Fibroblast of the aortic adventitia (primary cell): ENCODE measurements around the gene NOSIP. TPM values are rescaled to one million over a fixed set of nuclear protein-coding genes. Genes with fewer than 3 reads are reported as not detected.

Source experiments
- DNase-seq: peaks from one replicate; pipeline ENCODE4 v3.0.0-alpha.2; 2010; ENCODE audit warnings: low read depth
- H3K4me3 ChIP-seq: 2 replicates; pipeline ENCODE4 v1.5.1; 2011; ENCODE audit warnings: low read depth, mild to moderate bottlenecking, control low read depth, low read length, moderate library complexity
- total RNA-seq: library from RNA; depleted of rRNA; stranded (reverse); fragments of >200 nt; gene quantifications from 2 replicates; pipeline ENCODE4 v1.2.3, GENCODE V29; 2012; ENCODE audit warnings: low replicate concordance
- TF ChIP-seq, protein P1 (sequence below): IDR thresholded peaks from 2 replicates; pipeline ENCODE4 v1.5.1; 2011; ENCODE audit warnings: mild to moderate bottlenecking, low read length, control low read depth, inconsistent platforms; ENCODE audit not compliant: insufficient read depth

The NOSIP gene
- total RNA-seq, 1 donor = 46.9 TPM

DNA sequence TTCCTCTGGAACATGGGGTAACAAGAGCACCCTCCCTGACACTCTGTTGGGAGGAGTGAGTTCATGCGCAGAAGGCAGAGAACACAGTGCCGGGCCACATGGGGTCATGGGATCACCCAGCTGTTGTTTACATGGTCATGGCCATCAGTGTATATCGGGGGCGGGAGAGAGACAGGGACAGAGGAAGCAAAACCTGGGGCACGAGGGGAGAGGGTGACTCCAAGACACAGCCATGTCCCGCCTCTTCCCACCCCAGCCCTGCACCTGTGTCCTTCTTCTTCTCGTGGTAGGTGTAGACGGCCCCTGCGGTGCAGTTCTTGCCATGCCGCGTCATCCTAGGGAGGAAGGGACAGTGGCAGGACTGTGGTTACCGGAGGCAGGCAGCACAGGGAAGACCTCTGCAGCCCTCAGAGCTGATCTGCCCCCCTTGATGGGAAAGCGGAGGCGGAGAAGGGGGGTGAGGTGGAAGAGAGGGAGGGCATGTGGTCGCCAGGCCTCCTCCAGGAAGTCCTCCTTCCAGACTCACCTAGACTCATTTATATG, 19.9 kb downstream of the NOSIP start:
- no peak for DNase-seq
- TF ChIP-seq, protein P1, sequence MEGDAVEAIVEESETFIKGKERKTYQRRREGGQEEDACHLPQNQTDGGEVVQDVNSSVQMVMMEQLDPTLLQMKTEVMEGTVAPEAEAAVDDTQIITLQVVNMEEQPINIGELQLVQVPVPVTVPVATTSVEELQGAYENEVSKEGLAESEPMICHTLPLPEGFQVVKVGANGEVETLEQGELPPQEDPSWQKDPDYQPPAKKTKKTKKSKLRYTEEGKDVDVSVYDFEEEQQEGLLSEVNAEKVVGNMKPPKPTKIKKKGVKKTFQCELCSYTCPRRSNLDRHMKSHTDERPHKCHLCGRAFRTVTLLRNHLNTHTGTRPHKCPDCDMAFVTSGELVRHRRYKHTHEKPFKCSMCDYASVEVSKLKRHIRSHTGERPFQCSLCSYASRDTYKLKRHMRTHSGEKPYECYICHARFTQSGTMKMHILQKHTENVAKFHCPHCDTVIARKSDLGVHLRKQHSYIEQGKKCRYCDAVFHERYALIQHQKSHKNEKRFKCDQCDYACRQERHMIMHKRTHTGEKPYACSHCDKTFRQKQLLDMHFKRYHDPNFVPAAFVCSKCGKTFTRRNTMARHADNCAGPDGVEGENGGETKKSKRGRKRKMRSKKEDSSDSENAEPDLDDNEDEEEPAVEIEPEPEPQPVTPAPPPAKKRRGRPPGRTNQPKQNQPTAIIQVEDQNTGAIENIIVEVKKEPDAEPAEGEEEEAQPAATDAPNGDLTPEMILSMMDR = no peak

DNA sequence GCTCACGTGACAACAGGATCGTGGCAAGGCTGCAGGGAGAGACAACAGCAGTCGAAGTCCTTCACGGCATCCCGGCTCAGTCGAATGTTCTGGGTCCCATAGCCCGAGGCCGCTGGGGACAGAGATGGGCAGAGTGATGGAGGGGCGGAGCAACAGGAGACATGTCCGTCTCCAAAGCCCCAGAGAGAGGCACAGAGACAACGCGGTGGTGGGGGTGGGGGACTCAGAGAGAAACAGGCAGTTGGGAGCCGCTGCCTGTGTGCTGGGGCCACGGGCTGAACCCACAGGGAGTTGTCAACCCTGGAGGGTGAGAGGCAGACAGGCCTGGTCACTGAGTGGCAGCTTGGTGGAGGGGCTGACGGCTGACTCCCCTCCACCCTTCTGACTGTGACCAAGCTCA, 20.4 kb downstream of the NOSIP start:
- TF ChIP-seq, protein P1 = no peak
- no peak for DNase-seq
- no peak overlapping the region for H3K4me3 ChIP-seq

More for the DNA sequence above, 19.9 kb downstream of the NOSIP start:
- H3K4me3 ChIP-seq = no peak overlapping the region

DNA sequence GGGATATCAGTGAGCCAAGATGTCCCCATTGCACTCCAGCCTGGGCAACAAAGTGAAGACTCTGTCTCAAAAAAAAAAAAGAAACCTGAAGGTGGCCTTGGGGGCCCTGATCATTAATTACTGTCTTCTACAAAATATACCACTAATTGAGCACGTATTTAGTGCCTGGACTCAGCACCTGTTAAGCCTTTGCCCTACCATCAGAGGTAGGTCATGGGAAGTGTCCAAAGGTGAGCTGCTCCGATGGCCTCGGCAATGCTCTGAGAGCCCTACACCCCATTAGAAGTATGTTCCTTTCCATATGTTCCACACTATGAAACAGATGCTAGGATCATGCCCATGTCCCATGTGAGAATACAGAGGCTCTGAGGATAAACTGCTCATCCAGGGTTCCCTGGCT, 20.9 kb downstream of the NOSIP start:
- TF ChIP-seq, protein P1 = no peak
- H3K4me3 ChIP-seq = no peak overlapping the region
- no peak for DNase-seq

DNA sequence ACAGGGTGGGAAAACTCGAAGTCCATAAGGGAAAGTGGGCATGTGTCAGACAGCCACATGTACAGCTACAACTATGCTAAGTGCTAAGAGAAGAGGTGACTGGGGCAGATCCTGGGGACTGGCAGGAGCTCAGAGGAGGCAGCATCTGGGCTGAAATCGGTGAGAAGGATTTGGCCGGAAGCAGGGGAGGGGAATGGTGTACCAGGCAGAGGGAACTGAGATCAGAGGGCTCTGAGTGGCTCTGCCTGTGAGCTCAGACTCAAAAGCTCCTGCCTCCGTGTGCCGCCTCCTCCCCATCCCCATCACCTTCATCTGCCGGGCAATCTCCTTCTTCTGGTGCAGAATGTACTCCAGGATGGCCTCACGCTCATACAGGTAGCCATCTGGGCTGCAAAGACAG, 21.8 kb downstream of the NOSIP start:
- DNase-seq = no peak
- TF ChIP-seq, protein P1 = no peak
- no peak overlapping the region for H3K4me3 ChIP-seq

DNA sequence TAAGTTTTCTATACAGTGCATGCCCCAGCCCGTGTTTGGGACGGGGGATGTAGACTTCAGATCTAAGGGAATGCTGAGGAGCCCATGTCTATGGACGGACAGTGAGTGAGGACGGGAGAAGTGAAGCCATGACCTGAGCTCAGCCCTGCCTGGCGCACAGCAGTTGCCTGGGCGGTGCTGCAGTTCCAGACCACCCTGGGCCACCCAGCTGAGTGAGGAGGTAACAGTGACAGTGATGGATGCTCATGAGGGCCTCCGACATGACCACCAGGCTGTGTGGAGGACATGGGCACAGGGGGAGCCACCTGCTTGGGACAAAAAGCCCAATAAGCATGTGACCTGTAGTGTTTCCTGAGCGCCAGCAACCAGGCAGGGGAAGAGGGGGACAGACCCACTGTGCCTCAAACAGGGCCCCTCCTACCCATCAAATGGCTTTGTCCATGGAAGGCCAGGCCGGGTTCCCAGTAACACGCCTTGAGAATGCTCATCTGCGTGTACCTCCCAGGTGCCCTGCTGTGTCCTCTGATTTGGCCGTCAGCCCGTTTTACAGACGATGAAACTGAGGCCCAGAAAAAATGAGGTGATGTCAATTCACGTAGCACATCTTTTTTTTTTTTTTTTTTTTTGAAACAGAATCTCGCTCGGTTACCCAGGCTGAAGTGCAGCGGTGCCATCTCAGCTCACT, 22.6 kb downstream of the NOSIP start:
- TF ChIP-seq, protein P1 = no peak
- no peak for DNase-seq
- H3K4me3 ChIP-seq = no peak overlapping the region

DNA sequence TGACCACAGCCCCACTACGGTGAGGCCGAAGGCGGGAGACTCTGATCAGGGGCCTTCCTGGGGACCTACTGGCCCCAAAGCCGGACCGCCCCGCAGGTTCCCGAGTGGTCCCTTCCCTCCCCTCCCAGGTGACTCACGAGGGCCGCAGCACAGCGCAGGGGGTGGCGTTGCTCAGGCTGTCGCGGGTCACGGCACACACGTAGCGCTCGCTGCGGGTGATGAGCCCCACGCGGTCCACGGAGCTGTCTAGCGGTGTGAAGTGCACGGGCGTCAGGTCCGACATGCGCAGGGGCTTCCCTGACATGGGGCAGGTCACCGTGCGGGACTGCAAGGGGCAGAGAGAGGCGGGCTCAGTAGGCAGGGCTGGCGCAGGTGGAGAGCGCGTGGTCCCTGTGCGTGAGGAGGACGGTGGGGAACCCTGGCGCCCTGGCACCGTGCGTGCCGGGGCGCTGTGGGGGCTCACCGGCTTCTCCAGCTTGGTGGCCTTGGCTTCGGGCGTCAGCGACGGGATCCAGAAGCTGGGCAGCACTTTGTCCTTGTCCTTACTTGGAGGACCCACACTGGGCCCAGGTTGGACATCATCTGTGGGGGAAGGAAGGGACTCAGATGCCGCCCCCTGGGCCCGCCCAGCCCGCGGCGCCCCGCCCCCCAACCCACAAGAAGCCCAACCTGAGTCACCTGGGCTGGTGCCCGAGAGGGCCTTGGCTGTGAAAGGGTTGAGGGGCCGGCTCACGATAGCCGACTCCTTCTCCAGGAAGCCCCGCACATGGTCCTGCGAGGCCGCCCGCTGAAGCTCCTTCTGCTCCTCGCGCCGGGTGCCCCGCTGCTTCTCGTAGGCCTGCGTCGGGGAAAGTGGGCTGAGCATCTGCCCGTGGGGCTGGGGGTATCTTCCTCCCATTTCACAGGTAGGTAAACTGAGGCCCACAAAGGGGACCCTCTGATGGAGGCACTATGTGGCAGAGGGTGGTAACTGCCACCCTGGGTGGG, 23.7 kb downstream of the NOSIP start:
- TF ChIP-seq, protein P1 = no peak
- no peak overlapping the region for H3K4me3 ChIP-seq
- no peak for DNase-seq
